Trophoblast cell (in vitro differentiated cells and primary cell): ENCODE results near the gene RGR.

Source experiments
- DNase-seq, 2 donors: peaks; one replicate each; pipeline ENCODE4 v3.0.0-alpha.2; 2016
- H2AFZ ChIP-seq: 2 replicates; pipeline ENCODE4 v1.6.1; 2013; ENCODE audit warnings: low read length, moderate library complexity, mild to moderate bottlenecking; ENCODE audit not compliant: insufficient read depth, poor library complexity
- H2AK5ac ChIP-seq: 2 replicates; pipeline ENCODE4 v1.6.1; 2013; ENCODE audit warnings: mild to moderate bottlenecking, low read length
- H2BK120ac ChIP-seq: 2 replicates; pipeline ENCODE4 v1.6.1; 2013; ENCODE audit warnings: low read length, mild to moderate bottlenecking, moderate library complexity; ENCODE audit not compliant: insufficient read depth, poor library complexity
- H2BK12ac ChIP-seq: 2 replicates; pipeline ENCODE4 v1.6.1; 2013; ENCODE audit warnings: mild to moderate bottlenecking, low read length, moderate library complexity
- H2BK5ac ChIP-seq: 2 replicates; pipeline ENCODE4 v1.6.1; 2013; ENCODE audit warnings: low read length, low read depth, moderate library complexity, mild to moderate bottlenecking; ENCODE audit not compliant: poor library complexity
- H3K14ac ChIP-seq: 2 replicates; pipeline ENCODE4 v1.6.1; 2013; ENCODE audit warnings: mild to moderate bottlenecking, low read length
- H3K18ac ChIP-seq: 2 replicates; pipeline ENCODE4 v1.6.1; 2013; ENCODE audit warnings: mild to moderate bottlenecking, low read length
- H3K23ac ChIP-seq: 2 replicates; pipeline ENCODE4 v1.6.1; 2013; ENCODE audit warnings: low read length
- H3K27ac ChIP-seq: 2 replicates; pipeline ENCODE4 v1.5.1; 2013; ENCODE audit warnings: low read depth, mild to moderate bottlenecking, inconsistent platforms, low read length, moderate library complexity
- H3K27me3 ChIP-seq: 2 replicates; pipeline ENCODE4 v1.6.1; 2013; ENCODE audit warnings: inconsistent platforms, mild to moderate bottlenecking, low read length, moderate library complexity; ENCODE audit not compliant: insufficient read depth
- H3K36me3 ChIP-seq, 2 experiments: 1 replicate in 1 of 2; 2 replicates in 1 of 2; pipeline ENCODE4 v1.6.1; 2013; ENCODE audit warnings: low read length in 2 of 2, mild to moderate bottlenecking in 2 of 2, moderate library complexity in 1 of 2; ENCODE audit not compliant: insufficient read depth in 2 of 2, control insufficient read depth in 1 of 2
- H3K4ac ChIP-seq: 2 replicates; pipeline ENCODE4 v1.6.1; 2013; ENCODE audit warnings: low read depth, mild to moderate bottlenecking, low read length, moderate library complexity
- H3K4me1 ChIP-seq, 2 experiments: 1 replicate in 1 of 2; 2 replicates in 1 of 2; pipeline ENCODE4 v1.6.1; 2013; ENCODE audit warnings: low read length in 2 of 2, mild to moderate bottlenecking in 2 of 2, moderate library complexity in 1 of 2; ENCODE audit not compliant: insufficient read depth in 2 of 2, control insufficient read depth in 1 of 2
- H3K4me2 ChIP-seq: 2 replicates; pipeline ENCODE4 v1.6.1; 2013; ENCODE audit warnings: inconsistent platforms, mild to moderate bottlenecking, low read length, moderate library complexity
- H3K4me3 ChIP-seq: 2 replicates; pipeline ENCODE4 v1.5.1; 2013; ENCODE audit warnings: mild to moderate bottlenecking, low read depth, low read length, inconsistent platforms
- H3K79me1 ChIP-seq: one replicate; pipeline ENCODE4 v1.6.1; 2013; ENCODE audit warnings: low read length
- H3K79me2 ChIP-seq: 2 replicates; pipeline ENCODE4 v1.6.1; 2013; ENCODE audit warnings: low read length, mild to moderate bottlenecking; ENCODE audit not compliant: control insufficient read depth, insufficient read depth, poor library complexity
- H3K9ac ChIP-seq: 2 replicates; pipeline ENCODE4 v1.6.1; 2013; ENCODE audit warnings: mild to moderate bottlenecking, low read length
- H3K9me3 ChIP-seq: 2 replicates; pipeline ENCODE4 v1.6.1; 2013; ENCODE audit warnings: low read depth, mild to moderate bottlenecking, control low read depth, inconsistent platforms, low read length; ENCODE audit not compliant: insufficient read depth
- H4K12ac ChIP-seq: 2 replicates; pipeline ENCODE4 v1.6.1; 2013; ENCODE audit warnings: low read depth, mild to moderate bottlenecking, low read length, moderate library complexity
- H4K8ac ChIP-seq: 2 replicates; pipeline ENCODE4 v1.6.1; 2013; ENCODE audit warnings: low read depth, mild to moderate bottlenecking, low read length, moderate library complexity
- H4K91ac ChIP-seq: one replicate; pipeline ENCODE4 v1.6.1; 2013; ENCODE audit warnings: low read depth, mild to moderate bottlenecking, low read length, moderate library complexity
- WGBS: extraction: QIAGEN DNeasy Blood & Tissue Kit; methylation state at CpG from one replicate; pipeline ENCODE4 v1.1.7; 2013; ENCODE audit warnings: missing lambda C conversion rate; ENCODE audit not compliant: insufficient read length, insufficient coverage; ENCODE audit errors: extremely low coverage; 5-methylcytosine and 5-hydroxymethylcytosine counted together

RGR gene

GRCh38 chr10:84257343-84258020, 12.6 kb downstream of the RGR start:
- H3K36me3 ChIP-seq, result no peaks in the 10 kb centered on the region
- no peak overlapping the region for H2BK12ac ChIP-seq
- H3K27ac ChIP-seq, result no peak overlapping the region
- WGBS, result no CpG with 5 or more reads among the region's 15 CpGs
- no peak overlapping the region for H4K8ac ChIP-seq
- H3K79me1 ChIP-seq, result no peaks in the 10 kb centered on the region
- no peak overlapping the region for H2BK120ac ChIP-seq
- H3K4me1 ChIP-seq, result peaks cover 0 to 6% of the 10 kb centered on the region in 2 experiments
- no peak overlapping the region for H3K4me2 ChIP-seq
- H2AK5ac ChIP-seq, result no peak overlapping the region
- no peak overlapping the region for H2AFZ ChIP-seq
- H3K4me3 ChIP-seq, result peak overlapping the region; percentile 51
- H3K27me3 ChIP-seq, result no peaks in the 10 kb centered on the region
- no peak overlapping the region for H3K9ac ChIP-seq
- H3K9me3 ChIP-seq, result peaks cover 1% of the 10 kb centered on the region
- no peak overlapping the region for H3K14ac ChIP-seq
- no peak for DNase-seq
- no peak overlapping the region for H3K18ac ChIP-seq
- H2BK5ac ChIP-seq, result no peak overlapping the region
- no peak overlapping the region for H3K23ac ChIP-seq
- no peak overlapping the region for H3K4ac ChIP-seq
- H4K91ac ChIP-seq, result no peak overlapping the region
- H4K12ac ChIP-seq, result no peak overlapping the region
- H3K79me2 ChIP-seq, result no peaks in the 10 kb centered on the region

GRCh38 chr10:84258034-84258695, 13.3 kb downstream of the RGR start:
- no peak overlapping the region for H4K8ac ChIP-seq
- H2AFZ ChIP-seq, result no peak overlapping the region
- H2AK5ac ChIP-seq, result no peak overlapping the region
- no peak overlapping the region for H3K14ac ChIP-seq
- H3K4me3 ChIP-seq, result no peak overlapping the region
- no peak overlapping the region for H2BK120ac ChIP-seq
- H4K12ac ChIP-seq, result no peak overlapping the region
- no CpG with 5 or more reads among the region's 7 CpGs for WGBS
- peaks cover 0 to 6% of the 10 kb centered on the region in 2 experiments for H3K4me1 ChIP-seq
- no peak overlapping the region for H3K4me2 ChIP-seq
- no peak overlapping the region for H3K9ac ChIP-seq
- no peak overlapping the region for H2BK5ac ChIP-seq
- no peaks in the 10 kb centered on the region for H3K27me3 ChIP-seq
- H3K4ac ChIP-seq, result no peak overlapping the region
- H3K27ac ChIP-seq, result no peak overlapping the region
- no peaks in the 10 kb centered on the region for H3K36me3 ChIP-seq
- H3K18ac ChIP-seq, result no peak overlapping the region
- no peaks in the 10 kb centered on the region for H3K79me1 ChIP-seq
- H3K79me2 ChIP-seq, result no peaks in the 10 kb centered on the region
- H2BK12ac ChIP-seq, result no peak overlapping the region
- peaks cover 1% of the 10 kb centered on the region for H3K9me3 ChIP-seq
- H3K23ac ChIP-seq, result no peak overlapping the region
- no peak for DNase-seq
- no peak overlapping the region for H4K91ac ChIP-seq

- Histone ChIP-seq H3K23ac (no peak overlapping the region), H3K79me2 (no peaks in the 10 kb centered on the region), H3K4ac (no peak overlapping the region), H3K18ac (no peak overlapping the region), H4K8ac (no peak overlapping the region), H4K91ac (no peak overlapping the region), H3K36me3 (no peaks in the 10 kb centered on the region), H2AK5ac (no peak overlapping the region), H3K9ac (no peak overlapping the region), H3K27ac (no peak overlapping the region), H3K27me3 (no peaks in the 10 kb centered on the region), H3K79me1 (no peaks in the 10 kb centered on the region), H4K12ac (no peak overlapping the region), H3K4me3 (no peak overlapping the region), H3K4me2 (no peak overlapping the region), H2AFZ (no peak overlapping the region), H2BK120ac (no peak overlapping the region), H3K4me1 (peaks cover 0 to 6% of the 10 kb centered on the region in 2 experiments), H3K14ac (no peak overlapping the region), H2BK5ac (no peak overlapping the region), H2BK12ac (no peak overlapping the region), H3K9me3 (peaks cover 1% of the 10 kb centered on the region)
- no peak for DNase-seq
- WGBS, result no CpG with 5 or more reads among the region's 7 CpGs
These were observed 16.5 kb downstream of the RGR start for GRCh38 chr10:84261236-84261915.

- no peak overlapping the region for H2BK5ac ChIP-seq
- H3K4me3 ChIP-seq, result no peak overlapping the region
- no peak overlapping the region for H2BK12ac ChIP-seq
- WGBS, result no CpG with 5 or more reads among the region's 13 CpGs
- H2AK5ac ChIP-seq, result no peak overlapping the region
- H3K9me3 ChIP-seq, result no peaks in the 10 kb centered on the region
- H3K79me1 ChIP-seq, result no peaks in the 10 kb centered on the region
- no peak overlapping the region for H3K4ac ChIP-seq
- no peak overlapping the region for H3K9ac ChIP-seq
- no peaks in the 10 kb centered on the region for H3K36me3 ChIP-seq
- H3K18ac ChIP-seq, result no peak overlapping the region
- no peaks in the 10 kb centered on the region for H3K79me2 ChIP-seq
- no peak for DNase-seq
- no peak overlapping the region for H3K27ac ChIP-seq
- peaks cover 0 to 6% of the 10 kb centered on the region in 2 experiments for H3K4me1 ChIP-seq
- H3K4me2 ChIP-seq, result no peak overlapping the region
- H4K8ac ChIP-seq, result no peak overlapping the region
- no peak overlapping the region for H2BK120ac ChIP-seq
- no peak overlapping the region for H3K14ac ChIP-seq
- H3K27me3 ChIP-seq, result no peaks in the 10 kb centered on the region
- H4K91ac ChIP-seq, result no peak overlapping the region
- no peak overlapping the region for H3K23ac ChIP-seq
- no peak overlapping the region for H2AFZ ChIP-seq
- no peak overlapping the region for H4K12ac ChIP-seq
These were observed 17.5 kb downstream of the RGR start for GRCh38 chr10:84262190-84262956.
